ENCODE results near the gene UGT1A10. TPM values are rescaled to one million over a fixed set of nuclear protein-coding genes. Genes with fewer than 3 reads are reported as not detected.

Gene UGT1A10
- polyA plus RNA-seq, 1 donor from 2014 or later, result not detected

DNA sequence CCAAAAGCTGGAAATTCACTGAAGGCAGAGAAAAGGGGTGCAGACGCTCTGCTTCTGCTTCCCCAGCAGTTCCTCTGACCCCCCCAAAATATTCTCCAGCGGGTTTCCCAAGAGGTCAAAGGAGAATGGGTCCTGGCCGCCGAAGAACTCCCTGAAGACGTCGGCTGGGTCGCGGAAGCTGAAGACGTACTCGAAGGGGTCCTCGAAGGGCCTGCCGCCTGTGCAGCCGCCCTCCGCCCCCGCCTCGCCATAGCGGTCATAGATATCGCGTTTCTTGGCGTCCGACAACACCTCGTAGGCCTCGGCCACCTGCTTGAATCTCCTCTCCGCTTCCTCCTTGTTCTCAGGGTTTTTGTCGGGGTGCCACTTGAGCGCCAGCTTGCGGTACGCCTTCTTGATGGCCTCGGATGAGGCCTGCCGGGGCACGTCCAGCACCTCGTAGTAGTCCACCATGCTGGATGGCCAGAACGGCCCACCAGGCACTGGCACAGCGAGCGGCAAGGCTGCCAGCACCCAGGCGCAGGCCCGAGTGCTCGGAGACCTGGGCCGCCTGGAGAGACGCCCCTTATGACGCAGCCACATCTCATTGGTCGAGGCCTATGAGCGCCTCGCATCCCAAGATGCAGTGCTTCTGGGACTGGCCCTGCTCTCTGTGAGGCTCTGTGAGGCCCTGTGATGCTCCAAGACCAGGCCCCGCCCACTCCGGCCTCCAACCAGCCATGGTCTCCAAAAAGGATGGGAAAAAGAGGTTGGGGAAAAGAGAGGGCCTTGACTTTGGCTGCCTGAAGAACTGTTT lies 107.4 kb downstream of the UGT1A10 start:
- no peak overlapping the region for H3K4me2 ChIP-seq (ENCODE audit: low read length)
- H3K27me3 ChIP-seq (ENCODE audit: insufficient read depth, low read depth, low read length), result no peaks in the 10 kb centered on the region
- no peak for TF ChIP-seq POLR2AphosphoS5 (IDR thresholded peaks at IDR 0.05)
- TF ChIP-seq EZH2 (IDR thresholded peaks at IDR 0.05; ENCODE audit: borderline replicate concordance, insufficient read depth, low read length, poor library complexity, severe bottlenecking), result no peak
- no peak for TF ChIP-seq SMC3 (conservative IDR thresholded peaks at IDR 0.05; ENCODE audit: poor library complexity)
- TF ChIP-seq, protein P1, sequence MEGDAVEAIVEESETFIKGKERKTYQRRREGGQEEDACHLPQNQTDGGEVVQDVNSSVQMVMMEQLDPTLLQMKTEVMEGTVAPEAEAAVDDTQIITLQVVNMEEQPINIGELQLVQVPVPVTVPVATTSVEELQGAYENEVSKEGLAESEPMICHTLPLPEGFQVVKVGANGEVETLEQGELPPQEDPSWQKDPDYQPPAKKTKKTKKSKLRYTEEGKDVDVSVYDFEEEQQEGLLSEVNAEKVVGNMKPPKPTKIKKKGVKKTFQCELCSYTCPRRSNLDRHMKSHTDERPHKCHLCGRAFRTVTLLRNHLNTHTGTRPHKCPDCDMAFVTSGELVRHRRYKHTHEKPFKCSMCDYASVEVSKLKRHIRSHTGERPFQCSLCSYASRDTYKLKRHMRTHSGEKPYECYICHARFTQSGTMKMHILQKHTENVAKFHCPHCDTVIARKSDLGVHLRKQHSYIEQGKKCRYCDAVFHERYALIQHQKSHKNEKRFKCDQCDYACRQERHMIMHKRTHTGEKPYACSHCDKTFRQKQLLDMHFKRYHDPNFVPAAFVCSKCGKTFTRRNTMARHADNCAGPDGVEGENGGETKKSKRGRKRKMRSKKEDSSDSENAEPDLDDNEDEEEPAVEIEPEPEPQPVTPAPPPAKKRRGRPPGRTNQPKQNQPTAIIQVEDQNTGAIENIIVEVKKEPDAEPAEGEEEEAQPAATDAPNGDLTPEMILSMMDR (IDR thresholded peaks at IDR 0.05; ENCODE audit: poor library complexity, severe bottlenecking), result no peak
- no peak for TF ChIP-seq TAF1 (IDR thresholded peaks at IDR 0.05; ENCODE audit: low read depth)
- TF ChIP-seq MXI1 (conservative IDR thresholded peaks at IDR 0.05; ENCODE audit: poor library complexity, severe bottlenecking), result no peak
- TF ChIP-seq, protein P2, sequence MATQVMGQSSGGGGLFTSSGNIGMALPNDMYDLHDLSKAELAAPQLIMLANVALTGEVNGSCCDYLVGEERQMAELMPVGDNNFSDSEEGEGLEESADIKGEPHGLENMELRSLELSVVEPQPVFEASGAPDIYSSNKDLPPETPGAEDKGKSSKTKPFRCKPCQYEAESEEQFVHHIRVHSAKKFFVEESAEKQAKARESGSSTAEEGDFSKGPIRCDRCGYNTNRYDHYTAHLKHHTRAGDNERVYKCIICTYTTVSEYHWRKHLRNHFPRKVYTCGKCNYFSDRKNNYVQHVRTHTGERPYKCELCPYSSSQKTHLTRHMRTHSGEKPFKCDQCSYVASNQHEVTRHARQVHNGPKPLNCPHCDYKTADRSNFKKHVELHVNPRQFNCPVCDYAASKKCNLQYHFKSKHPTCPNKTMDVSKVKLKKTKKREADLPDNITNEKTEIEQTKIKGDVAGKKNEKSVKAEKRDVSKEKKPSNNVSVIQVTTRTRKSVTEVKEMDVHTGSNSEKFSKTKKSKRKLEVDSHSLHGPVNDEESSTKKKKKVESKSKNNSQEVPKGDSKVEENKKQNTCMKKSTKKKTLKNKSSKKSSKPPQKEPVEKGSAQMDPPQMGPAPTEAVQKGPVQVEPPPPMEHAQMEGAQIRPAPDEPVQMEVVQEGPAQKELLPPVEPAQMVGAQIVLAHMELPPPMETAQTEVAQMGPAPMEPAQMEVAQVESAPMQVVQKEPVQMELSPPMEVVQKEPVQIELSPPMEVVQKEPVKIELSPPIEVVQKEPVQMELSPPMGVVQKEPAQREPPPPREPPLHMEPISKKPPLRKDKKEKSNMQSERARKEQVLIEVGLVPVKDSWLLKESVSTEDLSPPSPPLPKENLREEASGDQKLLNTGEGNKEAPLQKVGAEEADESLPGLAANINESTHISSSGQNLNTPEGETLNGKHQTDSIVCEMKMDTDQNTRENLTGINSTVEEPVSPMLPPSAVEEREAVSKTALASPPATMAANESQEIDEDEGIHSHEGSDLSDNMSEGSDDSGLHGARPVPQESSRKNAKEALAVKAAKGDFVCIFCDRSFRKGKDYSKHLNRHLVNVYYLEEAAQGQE (IDR thresholded peaks at IDR 0.05; ENCODE audit: borderline replicate concordance), result no peak
- no peak for TF ChIP-seq EP300 (conservative IDR thresholded peaks at IDR 0.05; ENCODE audit: poor library complexity, severe bottlenecking)
- no peak for TF ChIP-seq RAD21 (conservative IDR thresholded peaks at IDR 0.05)
- H3K36me3 ChIP-seq (ENCODE audit: insufficient read depth, low read length), result no peaks in the 10 kb centered on the region
- H3K27ac ChIP-seq (ENCODE audit: low read length), result no peak overlapping the region
- no peaks in the 10 kb centered on the region for H3F3A ChIP-seq (ENCODE audit: insufficient read depth, low read length, poor library complexity, severe bottlenecking)
- no peak overlapping the region for H2AFZ ChIP-seq (ENCODE audit: low read depth, low read length)
- H3K4me3 ChIP-seq (ENCODE audit: low read length), result no peak overlapping the region
- no peaks in the 10 kb centered on the region for H3K9me3 ChIP-seq (ENCODE audit: low read length)
- H3K79me2 ChIP-seq (replicated peaks; ENCODE audit: insufficient read depth, low read length), result no peaks in the 10 kb centered on the region
- H3K9ac ChIP-seq (ENCODE audit: low read length), result no peak overlapping the region
- H3K9me2 ChIP-seq (ENCODE audit: insufficient read depth, low read length), result no peaks in the 10 kb centered on the region
- H4K20me1 ChIP-seq (ENCODE audit: insufficient read depth), result no peaks in the 10 kb centered on the region

DNA sequence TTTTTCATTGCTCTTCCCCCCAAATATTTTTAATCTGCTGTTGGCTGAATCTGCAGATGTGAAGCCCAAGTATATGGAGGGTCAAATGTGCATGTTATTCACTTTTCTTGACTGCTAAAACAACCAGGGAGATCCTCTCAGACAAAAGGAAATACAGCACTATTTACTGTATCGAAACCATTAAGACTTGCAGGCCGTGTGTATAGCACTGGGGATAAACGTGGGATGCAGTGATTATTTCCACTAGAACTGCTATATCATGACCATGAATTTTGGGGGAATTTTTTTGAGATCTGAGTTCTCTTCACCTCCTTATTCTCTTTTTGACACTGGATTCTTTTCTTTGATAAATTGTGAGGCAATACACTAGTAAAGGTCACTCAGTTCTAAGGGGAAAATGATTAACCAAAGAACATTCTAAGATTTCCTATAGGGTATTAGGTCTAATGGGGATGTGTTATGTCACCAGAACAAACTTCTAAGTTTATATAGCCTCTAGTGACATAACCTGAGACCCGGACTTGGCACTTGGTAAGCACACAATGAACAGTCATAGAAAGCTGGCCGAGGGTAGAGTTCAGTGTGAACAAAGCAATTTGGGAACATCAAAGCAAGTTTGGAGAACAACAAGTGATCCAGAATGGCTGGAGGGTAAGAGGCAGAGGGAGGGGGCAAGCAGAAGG lies 109.0 kb downstream of the UGT1A10 start:
- Histone ChIP-seq H3K9me2 (ENCODE audit: insufficient read depth, low read length) (no peaks in the 10 kb centered on the region), H3K36me3 (ENCODE audit: insufficient read depth, low read length) (no peaks in the 10 kb centered on the region), H3K27me3 (ENCODE audit: insufficient read depth, low read depth, low read length) (no peaks in the 10 kb centered on the region), H3K4me3 (ENCODE audit: low read length) (no peak overlapping the region), H4K20me1 (ENCODE audit: insufficient read depth) (no peaks in the 10 kb centered on the region), H3F3A (ENCODE audit: insufficient read depth, low read length, poor library complexity, severe bottlenecking) (no peaks in the 10 kb centered on the region), H3K4me2 (ENCODE audit: low read length) (no peak overlapping the region), H2AFZ (ENCODE audit: low read depth, low read length) (no peak overlapping the region), H3K27ac (ENCODE audit: low read length) (no peak overlapping the region), H3K9ac (ENCODE audit: low read length) (no peak overlapping the region), H3K9me3 (ENCODE audit: low read length) (no peaks in the 10 kb centered on the region), H3K79me2 (replicated peaks; ENCODE audit: insufficient read depth, low read length) (no peaks in the 10 kb centered on the region)
- TF ChIP-seq EZH2 (IDR thresholded peaks at IDR 0.05; ENCODE audit: borderline replicate concordance, insufficient read depth, low read length, poor library complexity, severe bottlenecking) (no peak), EP300 (conservative IDR thresholded peaks at IDR 0.05; ENCODE audit: poor library complexity, severe bottlenecking) (no peak), RAD21 (conservative IDR thresholded peaks at IDR 0.05) (no peak), TAF1 (IDR thresholded peaks at IDR 0.05; ENCODE audit: low read depth) (no peak), MXI1 (conservative IDR thresholded peaks at IDR 0.05; ENCODE audit: poor library complexity, severe bottlenecking) (no peak), POLR2AphosphoS5 (IDR thresholded peaks at IDR 0.05) (no peak), SMC3 (conservative IDR thresholded peaks at IDR 0.05; ENCODE audit: poor library complexity) (no peak)
- TF ChIP-seq, protein P2 (IDR thresholded peaks at IDR 0.05; ENCODE audit: borderline replicate concordance), result no peak
- TF ChIP-seq, protein P1 (IDR thresholded peaks at IDR 0.05; ENCODE audit: poor library complexity, severe bottlenecking), result no peak

All from neural cell (in vitro differentiated cells).